Measurements from ENCODE around the gene PDGFD. TPM values are rescaled to one million over a fixed set of nuclear protein-coding genes. Genes with fewer than 3 reads are reported as not detected.

The PDGFD gene
- total RNA-seq, 1 donor from 2014 or later: 17.2 TPM

DNA sequence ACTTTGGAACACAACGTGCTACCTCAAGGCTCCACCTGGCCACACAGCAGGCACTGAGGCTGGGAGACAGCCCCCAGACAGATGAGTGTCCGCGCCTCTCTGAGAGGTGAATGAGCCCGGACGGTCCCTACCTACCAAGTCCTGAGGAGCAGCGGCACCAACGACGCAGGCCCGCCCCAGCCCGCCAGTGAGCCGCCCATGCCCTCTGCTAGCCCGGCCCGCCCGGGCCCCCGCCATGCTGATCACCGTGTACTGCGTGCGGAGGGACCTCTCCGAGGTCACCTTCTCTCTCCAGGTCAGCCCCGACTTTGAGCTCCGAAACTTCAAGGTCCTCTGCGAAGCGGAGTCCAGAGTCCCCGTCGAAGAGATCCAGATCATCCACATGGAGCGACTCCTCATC is 127.4 kb downstream of the PDGFD start, which contains the start of gene DDI1:
Gene DDI1, plus strand, starts transcription at position 53 of the 400 bp plus-strand sequence. Its CDS starts 183 bp downstream, at position 236.
- H3K36me3 Mint-ChIP-seq (ENCODE audit: low read depth, unreplicated experiment): peaks cover 7% of the 10 kb centered on the region

DNA sequence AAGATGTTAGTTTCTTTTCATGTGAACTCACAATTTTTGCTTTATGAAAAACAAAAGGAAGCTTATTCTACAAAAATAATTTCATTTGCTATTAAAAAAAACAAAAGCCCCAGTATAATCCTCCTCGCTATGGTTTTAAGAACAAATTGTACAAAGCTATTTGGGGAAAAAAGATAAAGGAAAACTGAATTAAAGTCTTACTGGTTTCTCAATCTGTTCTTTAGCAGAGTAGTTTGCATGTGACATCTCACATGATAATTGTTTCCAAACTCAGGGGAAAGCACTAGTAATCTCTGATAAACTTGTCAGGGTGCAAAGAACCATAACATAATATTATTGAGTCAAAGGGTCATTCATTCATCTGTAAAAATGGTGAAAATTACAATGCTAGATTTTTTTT is 130.4 kb downstream of the PDGFD start:
- TF ChIP-seq, protein P1, sequence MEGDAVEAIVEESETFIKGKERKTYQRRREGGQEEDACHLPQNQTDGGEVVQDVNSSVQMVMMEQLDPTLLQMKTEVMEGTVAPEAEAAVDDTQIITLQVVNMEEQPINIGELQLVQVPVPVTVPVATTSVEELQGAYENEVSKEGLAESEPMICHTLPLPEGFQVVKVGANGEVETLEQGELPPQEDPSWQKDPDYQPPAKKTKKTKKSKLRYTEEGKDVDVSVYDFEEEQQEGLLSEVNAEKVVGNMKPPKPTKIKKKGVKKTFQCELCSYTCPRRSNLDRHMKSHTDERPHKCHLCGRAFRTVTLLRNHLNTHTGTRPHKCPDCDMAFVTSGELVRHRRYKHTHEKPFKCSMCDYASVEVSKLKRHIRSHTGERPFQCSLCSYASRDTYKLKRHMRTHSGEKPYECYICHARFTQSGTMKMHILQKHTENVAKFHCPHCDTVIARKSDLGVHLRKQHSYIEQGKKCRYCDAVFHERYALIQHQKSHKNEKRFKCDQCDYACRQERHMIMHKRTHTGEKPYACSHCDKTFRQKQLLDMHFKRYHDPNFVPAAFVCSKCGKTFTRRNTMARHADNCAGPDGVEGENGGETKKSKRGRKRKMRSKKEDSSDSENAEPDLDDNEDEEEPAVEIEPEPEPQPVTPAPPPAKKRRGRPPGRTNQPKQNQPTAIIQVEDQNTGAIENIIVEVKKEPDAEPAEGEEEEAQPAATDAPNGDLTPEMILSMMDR (IDR thresholded peaks at IDR 0.05; ENCODE audit: unreplicated experiment): no peak
- DNase-seq (ENCODE audit: low spot score): no peak
- Mint-ChIP-seq H3K27me3 (ENCODE audit: unreplicated experiment) (no peaks in the 10 kb centered on the region), H3K9me3 (ENCODE audit: unreplicated experiment) (no peaks in the 10 kb centered on the region), H3K36me3 (ENCODE audit: low read depth, unreplicated experiment) (peaks cover 7% of the 10 kb centered on the region), H3K4me1 (ENCODE audit: unreplicated experiment) (no peaks in the 10 kb centered on the region), H3K27ac (ENCODE audit: unreplicated experiment) (no peak overlapping the region), H3K4me3 (ENCODE audit: unreplicated experiment) (no peak overlapping the region)

More for the DNA sequence above, 127.4 kb downstream of the PDGFD start, which contains the start of gene DDI1:
- H3K27me3 Mint-ChIP-seq (ENCODE audit: unreplicated experiment): no peaks in the 10 kb centered on the region
- no peaks in the 10 kb centered on the region for H3K9me3 Mint-ChIP-seq (ENCODE audit: unreplicated experiment)
- H3K4me1 Mint-ChIP-seq (ENCODE audit: unreplicated experiment): no peaks in the 10 kb centered on the region
- TF ChIP-seq, protein P1 (IDR thresholded peaks at IDR 0.05; ENCODE audit: unreplicated experiment): no peak
- H3K4me3 Mint-ChIP-seq (ENCODE audit: unreplicated experiment): no peak within 1 kb of the TSS
- H3K27ac Mint-ChIP-seq (ENCODE audit: unreplicated experiment): no peak within 1 kb of the TSS
- DNase-seq (ENCODE audit: low spot score): no peak

DNA sequence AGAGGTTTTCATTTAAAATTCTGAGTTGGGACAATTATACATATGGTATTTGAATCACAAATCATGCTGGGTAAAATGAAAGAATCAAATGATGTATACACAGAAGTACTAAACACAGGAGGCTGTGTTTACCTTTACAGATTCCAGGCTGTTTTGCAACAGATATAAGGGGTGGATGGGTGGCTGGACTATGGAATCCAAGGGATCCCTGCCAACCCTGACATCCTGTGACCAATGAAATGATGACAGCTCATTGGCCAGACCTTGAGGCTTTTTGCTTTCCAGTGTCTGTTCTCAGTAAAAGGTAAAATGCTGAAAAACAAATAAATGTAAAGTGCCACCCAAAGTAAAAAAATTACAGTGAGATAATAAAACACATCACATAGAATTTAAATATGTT is 130.8 kb downstream of the PDGFD start:
- Mint-ChIP-seq H3K4me1 (ENCODE audit: unreplicated experiment) (no peaks in the 10 kb centered on the region), H3K36me3 (ENCODE audit: low read depth, unreplicated experiment) (peaks cover 7% of the 10 kb centered on the region), H3K27ac (ENCODE audit: unreplicated experiment) (no peak overlapping the region), H3K27me3 (ENCODE audit: unreplicated experiment) (no peaks in the 10 kb centered on the region), H3K9me3 (ENCODE audit: unreplicated experiment) (no peaks in the 10 kb centered on the region), H3K4me3 (ENCODE audit: unreplicated experiment) (no peak overlapping the region)
- TF ChIP-seq, protein P1 (IDR thresholded peaks at IDR 0.05; ENCODE audit: unreplicated experiment): no peak
- DNase-seq (ENCODE audit: low spot score): no peak

DNA sequence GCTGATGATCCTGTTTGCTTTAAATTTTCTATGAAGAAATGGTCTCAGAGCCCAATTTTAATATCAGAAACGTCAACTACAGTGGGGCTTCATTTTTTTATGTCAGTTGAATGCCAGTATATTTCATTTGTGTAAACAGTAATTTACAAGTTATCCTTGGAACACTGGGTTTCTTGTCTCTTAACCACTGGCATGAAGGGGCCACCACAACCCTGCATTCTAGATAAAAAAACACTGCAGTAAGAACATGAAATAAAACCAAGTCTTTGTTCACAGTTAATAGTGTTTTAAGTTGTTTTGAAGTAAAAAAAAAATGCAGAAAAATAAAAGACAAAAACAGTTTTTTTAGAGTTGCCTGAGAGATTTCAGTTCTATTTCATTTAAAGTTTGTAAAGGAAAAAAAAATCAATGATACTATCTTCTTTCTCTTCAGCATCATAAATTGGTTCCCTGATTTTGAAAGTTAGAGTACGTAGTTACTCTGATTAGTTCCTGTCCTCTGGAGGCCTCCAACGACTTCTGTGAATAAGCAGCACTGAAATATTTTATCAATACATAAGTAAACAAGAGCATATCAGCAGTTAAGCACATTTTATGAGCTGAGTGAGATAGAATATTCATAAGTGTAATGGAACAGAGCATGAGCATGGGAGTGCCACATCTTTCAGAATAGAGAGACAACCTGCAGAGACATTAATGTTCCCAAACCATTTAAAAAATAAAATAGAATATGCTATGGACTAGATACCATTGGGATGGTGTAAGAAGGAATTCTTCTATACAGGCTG is 135.3 kb downstream of the PDGFD start:
- H3K9me3 Mint-ChIP-seq (ENCODE audit: unreplicated experiment): no peaks in the 10 kb centered on the region
- DNase-seq (ENCODE audit: low spot score): no peak
- H3K4me1 Mint-ChIP-seq (ENCODE audit: unreplicated experiment): no peaks in the 10 kb centered on the region
- no peaks in the 10 kb centered on the region for H3K36me3 Mint-ChIP-seq (ENCODE audit: low read depth, unreplicated experiment)
- no peaks in the 10 kb centered on the region for H3K27me3 Mint-ChIP-seq (ENCODE audit: unreplicated experiment)
- no peak overlapping the region for H3K4me3 Mint-ChIP-seq (ENCODE audit: unreplicated experiment)
- TF ChIP-seq, protein P1 (IDR thresholded peaks at IDR 0.05; ENCODE audit: unreplicated experiment): no peak
- no peak overlapping the region for H3K27ac Mint-ChIP-seq (ENCODE audit: unreplicated experiment)

DNA sequence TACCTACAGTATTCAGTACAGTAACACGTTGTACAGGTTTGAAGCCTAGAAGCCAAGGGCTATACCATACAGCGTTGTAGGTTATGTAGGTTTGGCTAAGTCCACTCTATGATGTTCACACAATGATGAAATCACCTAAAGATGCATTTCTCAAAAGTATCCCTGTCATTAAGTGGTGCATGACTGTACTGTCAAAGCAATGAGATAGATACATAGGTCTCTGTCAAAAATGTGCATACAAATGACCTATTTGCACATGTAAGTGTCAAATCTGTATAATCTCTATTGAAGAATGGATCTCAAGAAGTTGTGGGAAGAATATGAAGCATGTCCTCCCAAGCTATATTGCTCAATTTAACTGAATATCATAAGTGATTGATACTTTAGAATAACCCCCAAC is 139.4 kb downstream of the PDGFD start:
- Mint-ChIP-seq H3K4me1 (ENCODE audit: unreplicated experiment) (no peaks in the 10 kb centered on the region), H3K36me3 (ENCODE audit: low read depth, unreplicated experiment) (no peaks in the 10 kb centered on the region), H3K9me3 (ENCODE audit: unreplicated experiment) (no peaks in the 10 kb centered on the region), H3K27ac (ENCODE audit: unreplicated experiment) (no peak overlapping the region), H3K4me3 (ENCODE audit: unreplicated experiment) (no peak overlapping the region), H3K27me3 (ENCODE audit: unreplicated experiment) (no peaks in the 10 kb centered on the region)
- DNase-seq (ENCODE audit: low spot score): no peak
- TF ChIP-seq, protein P1 (IDR thresholded peaks at IDR 0.05; ENCODE audit: unreplicated experiment): no peak
